Measurements from ENCODE around the gene METTL25B.

GRCh38 chr1:156751757-156752481 lies 23.6 kb downstream of the METTL25B start:
- no peak for TF ChIP-seq CTCF (IDR thresholded peaks at IDR 0.05 in 4 of 5, conservative IDR thresholded peaks at IDR 0.05 in 1 of 5)
- peak; percentile 79 to 88 for TF ChIP-seq POLR2A (IDR thresholded peaks at IDR 0.05)
